Mucosa of descending colon (tissue), 3 donors: ENCODE measurements around the gene SLC1A1. TPM values are rescaled to one million over a fixed set of nuclear protein-coding genes. Genes with fewer than 3 reads are reported as not detected.

Experiments
- ATAC-seq: fragments of 200-7000 bp; cut with Tn5 transposase; one replicate; pipeline ENCODE4 v1.9.1; 2020; ENCODE audit warnings: mild to moderate bottlenecking, moderate library complexity
- DNase-seq, 3 donors: peaks; one replicate each; pipeline ENCODE4 v3.0.0-alpha.2; 2020
- H3K36me3 ChIP-seq: fragments of 200-600 bp; one replicate; pipeline ENCODE4 v1.8.0; 2021; ENCODE audit warnings: low read depth, mild to moderate bottlenecking
- H3K4me1 ChIP-seq: fragments of 200-600 bp; one replicate; pipeline ENCODE4 v1.8.0; 2021; ENCODE audit warnings: low read depth, mild to moderate bottlenecking
- H3K4me3 ChIP-seq: fragments of 200-600 bp; one replicate; pipeline ENCODE4 v1.8.0; 2021; ENCODE audit warnings: mild to moderate bottlenecking
- H3K9me3 ChIP-seq: fragments of 200-600 bp; one replicate; pipeline ENCODE4 v1.8.0; 2021; ENCODE audit warnings: mild to moderate bottlenecking
- intact Hi-C, 2 donors: fragments of 100-400 bp; cut with DNase I in 1 of 2; cut with micrococcal nuclease in 1 of 2; formaldehyde crosslinking; loops; one replicate each; pipeline versions ENCODE4 v1.11.0 to v1.11.1; 2022; cut with DNase I, micrococcal nuclease
- total RNA-seq, 3 donors: library from RNA; stranded (reverse); fragmentation: NEBNext Ultra II Directional in 2 of 3; extraction: Animal tissue kit (Norgen Biotek cat#: 25700) in 2 of 3; gene quantifications; one replicate each; pipeline versions ENCODE4 v1.2.1 to v1.2.4, GENCODE V29; 2021 to 2023
- TF ChIP-seq, protein P1 (sequence below): fragments of 200-600 bp; IDR thresholded peaks from one replicate; pipeline ENCODE4 v1.8.0; 2022; ENCODE audit warnings: antibody characterized with exemption, mild to moderate bottlenecking
- donor health status: DM: no; HTN: no; CAD: no; lungs with moderate emphysema.
- donor health status: DM: no; HTN: no; CAD: no.
- donor health status: DM: no; HTN: yes; CAD: no.

Gene SLC1A1
- total RNA-seq, 3 donors from 2014 or later = 16.8 to 44.8 (median 37.0) TPM

DNA sequence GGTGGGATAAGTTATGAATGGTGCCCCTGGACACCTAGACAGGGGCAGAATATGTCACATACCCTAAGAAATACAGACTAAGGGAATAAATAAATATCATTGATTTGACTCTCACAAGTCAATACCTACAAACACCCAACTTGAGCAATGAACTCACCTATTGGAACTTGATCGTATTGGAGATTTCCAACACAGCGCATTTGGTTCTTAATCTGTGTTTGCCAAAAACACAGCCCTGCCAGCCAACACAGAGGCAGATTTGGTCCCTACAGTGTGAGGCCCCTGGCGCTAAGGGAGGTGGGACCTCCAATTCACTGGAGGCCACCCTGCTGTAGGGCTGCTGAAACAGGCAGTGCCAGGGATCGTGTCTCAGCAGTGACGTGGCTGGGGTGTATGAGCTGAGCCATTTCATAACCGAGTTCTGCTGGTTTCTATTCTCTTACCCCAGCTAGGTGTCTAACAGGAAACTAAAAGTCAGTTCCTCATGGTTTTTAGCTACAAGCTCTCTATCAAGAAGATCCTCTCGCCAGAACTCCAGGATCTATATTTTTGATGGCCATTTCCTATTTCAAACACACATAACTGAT, 84.5 kb downstream of the SLC1A1 start:
- no peak overlapping the region for H3K4me3 ChIP-seq
- H3K36me3 ChIP-seq = no peaks in the 10 kb centered on the region
- no peaks in the 10 kb centered on the region for H3K9me3 ChIP-seq
- no peak for DNase-seq
- no peak for ATAC-seq
- H3K4me1 ChIP-seq = no peaks in the 10 kb centered on the region
- intact Hi-C loops = no loop called here
- TF ChIP-seq, protein P1, sequence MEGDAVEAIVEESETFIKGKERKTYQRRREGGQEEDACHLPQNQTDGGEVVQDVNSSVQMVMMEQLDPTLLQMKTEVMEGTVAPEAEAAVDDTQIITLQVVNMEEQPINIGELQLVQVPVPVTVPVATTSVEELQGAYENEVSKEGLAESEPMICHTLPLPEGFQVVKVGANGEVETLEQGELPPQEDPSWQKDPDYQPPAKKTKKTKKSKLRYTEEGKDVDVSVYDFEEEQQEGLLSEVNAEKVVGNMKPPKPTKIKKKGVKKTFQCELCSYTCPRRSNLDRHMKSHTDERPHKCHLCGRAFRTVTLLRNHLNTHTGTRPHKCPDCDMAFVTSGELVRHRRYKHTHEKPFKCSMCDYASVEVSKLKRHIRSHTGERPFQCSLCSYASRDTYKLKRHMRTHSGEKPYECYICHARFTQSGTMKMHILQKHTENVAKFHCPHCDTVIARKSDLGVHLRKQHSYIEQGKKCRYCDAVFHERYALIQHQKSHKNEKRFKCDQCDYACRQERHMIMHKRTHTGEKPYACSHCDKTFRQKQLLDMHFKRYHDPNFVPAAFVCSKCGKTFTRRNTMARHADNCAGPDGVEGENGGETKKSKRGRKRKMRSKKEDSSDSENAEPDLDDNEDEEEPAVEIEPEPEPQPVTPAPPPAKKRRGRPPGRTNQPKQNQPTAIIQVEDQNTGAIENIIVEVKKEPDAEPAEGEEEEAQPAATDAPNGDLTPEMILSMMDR = no peak

- no peak for ATAC-seq
- TF ChIP-seq, protein P1 = no peak
- Histone ChIP-seq H3K36me3 (no peaks in the 10 kb centered on the region), H3K4me3 (no peak overlapping the region), H3K9me3 (no peaks in the 10 kb centered on the region), H3K4me1 (no peaks in the 10 kb centered on the region)
- intact Hi-C loops = no loop called here
- DNase-seq = no peak
Observed at GRCh38 chr9:4575997-4576396, 85.7 kb downstream of the SLC1A1 start.

- no peak for ATAC-seq
- H3K4me3 ChIP-seq = no peak overlapping the region
- no peaks in the 10 kb centered on the region for H3K36me3 ChIP-seq
- H3K4me1 ChIP-seq = no peaks in the 10 kb centered on the region
- no peaks in the 10 kb centered on the region for H3K9me3 ChIP-seq
- intact Hi-C loops = no loop called here
- DNase-seq = no peak
- TF ChIP-seq, protein P1 = no peak
Observed at GRCh38 chr9:4576448-4576847, 86.2 kb downstream of the SLC1A1 start.

- DNase-seq (no peak), ATAC-seq (no peak)
- TF ChIP-seq, protein P1 = no peak
- intact Hi-C loops = no loop called here
- Histone ChIP-seq H3K4me3 (no peak overlapping the region), H3K9me3 (no peaks in the 10 kb centered on the region), H3K36me3 (no peaks in the 10 kb centered on the region), H3K4me1 (no peaks in the 10 kb centered on the region)
Observed at GRCh38 chr9:4579001-4579400, 88.7 kb downstream of the SLC1A1 start.

DNA sequence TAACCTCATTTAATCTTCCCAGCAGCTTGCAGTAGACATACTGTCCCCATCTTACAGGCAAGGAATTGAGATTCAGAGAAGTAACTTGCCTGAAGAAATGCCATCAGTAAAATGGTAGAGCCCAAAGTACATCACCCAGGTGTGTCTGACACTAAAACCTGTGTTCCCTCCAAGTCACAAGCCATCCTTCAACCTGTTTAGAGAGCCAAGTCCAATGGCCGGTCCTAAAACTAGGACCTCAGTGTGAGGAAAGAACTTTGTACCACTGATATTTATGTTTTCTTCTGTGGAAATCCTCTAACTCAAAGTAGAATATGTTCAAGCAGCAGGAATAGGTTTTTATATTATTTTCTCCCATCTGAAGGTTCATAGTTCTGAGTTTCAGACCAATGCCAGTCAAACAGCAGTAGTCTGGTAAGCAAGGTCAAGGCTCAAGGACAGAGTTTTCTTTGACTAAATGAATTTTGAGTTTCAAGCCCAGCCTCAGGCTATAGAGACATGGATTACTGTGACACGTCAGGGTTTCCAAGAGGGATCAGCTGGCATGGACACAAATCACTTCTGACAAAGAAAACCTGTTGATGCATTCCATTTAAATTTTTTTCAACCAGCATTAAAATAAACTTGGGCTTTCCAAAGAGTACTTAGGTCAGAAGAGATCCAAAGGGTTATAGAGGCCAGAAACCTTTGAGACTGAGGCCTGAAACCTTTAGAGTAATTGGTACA, 90.9 kb downstream of the SLC1A1 start:
- intact Hi-C loops = no loop called here
- no peak for ATAC-seq
- H3K4me1 ChIP-seq = no peaks in the 10 kb centered on the region
- TF ChIP-seq, protein P1 = no peak
- H3K36me3 ChIP-seq = no peaks in the 10 kb centered on the region
- H3K9me3 ChIP-seq = no peaks in the 10 kb centered on the region
- no peak overlapping the region for H3K4me3 ChIP-seq
- no peak for DNase-seq
